Natural killer cell (primary cell): Measurements from ENCODE around the gene KLK1. TPM values are rescaled to one million over a fixed set of nuclear protein-coding genes. Genes with fewer than 3 reads are reported as not detected.

Source experiments
- ATAC-seq, 3 donors: fragments of 150-1000 bp in 2 of 3; fragments of 200-7000 bp in 1 of 3; cut with Tn5 transposase; 1 replicate in 1 of 3; 2 replicates in 2 of 3; pipeline ENCODE4 v1.10.0; 2021; ENCODE audit warnings: mild to moderate bottlenecking in 2 of 3, moderate library complexity in 2 of 3
- DNase-seq, 2 donors: peaks; one replicate each; pipeline versions ENCODE4 v3.0.0 to v3.0.0-alpha.2; 2013 to 2021; ENCODE audit warnings: mixed read lengths in 1 of 2
- H3K27ac ChIP-seq: one replicate; pipeline ENCODE4 v1.5.1; 2013; ENCODE audit warnings: mild to moderate bottlenecking, low read length
- H3K27me3 ChIP-seq: one replicate; pipeline ENCODE4 v1.6.1; 2013; ENCODE audit warnings: low read length; ENCODE audit not compliant: control insufficient read depth, insufficient read depth
- H3K36me3 ChIP-seq: one replicate; pipeline ENCODE4 v1.6.1; 2013; ENCODE audit warnings: low read length; ENCODE audit not compliant: control insufficient read depth, insufficient read depth
- H3K4me1 ChIP-seq: one replicate; pipeline ENCODE4 v1.6.1; 2013; ENCODE audit warnings: low read length; ENCODE audit not compliant: control insufficient read depth, insufficient read depth
- H3K4me3 ChIP-seq: one replicate; pipeline ENCODE4 v1.5.1; 2013; ENCODE audit warnings: low read length
- H3K9me3 ChIP-seq: one replicate; pipeline ENCODE4 v1.6.1; 2013; ENCODE audit warnings: low read length; ENCODE audit not compliant: control insufficient read depth, insufficient read depth
- H3K27ac Mint-ChIP-seq, 2 donors: one replicate each; pipeline ENCODE4 v1.8.0; 2022; ENCODE audit warnings: mild to moderate bottlenecking in 2 of 2, mixed read lengths in 2 of 2, moderate library complexity in 1 of 2
- H3K27me3 Mint-ChIP-seq, 2 donors: one replicate each; pipeline ENCODE4 v1.8.0; 2022; ENCODE audit warnings: low read depth in 2 of 2, mixed read lengths in 2 of 2
- H3K36me3 Mint-ChIP-seq: one replicate; pipeline ENCODE4 v1.8.0; 2022; ENCODE audit warnings: mixed read lengths
- H3K4me1 Mint-ChIP-seq, 2 donors: one replicate each; pipeline ENCODE4 v1.8.0; 2022; ENCODE audit warnings: mixed read lengths in 2 of 2
- H3K4me3 Mint-ChIP-seq: one replicate; pipeline ENCODE4 v1.8.0; 2022; ENCODE audit warnings: mild to moderate bottlenecking, moderate library complexity, mixed read lengths
- H3K9me3 Mint-ChIP-seq, 2 donors: one replicate each; pipeline ENCODE4 v1.8.0; 2022; ENCODE audit warnings: mixed read lengths in 2 of 2
- CTCF ChIP-seq: fragments of 200-600 bp; IDR thresholded peaks from one replicate; pipeline ENCODE4 v1.8.0; 2022; ENCODE audit warnings: antibody characterized with exemption
- WGBS: methylation state at CpG from one replicate; pipeline ENCODE4 v1.1.7; 2013; ENCODE audit warnings: missing lambda C conversion rate; ENCODE audit not compliant: insufficient coverage; 5-methylcytosine and 5-hydroxymethylcytosine counted together
- intact Hi-C: fragments of 100-400 bp; cut with micrococcal nuclease; formaldehyde crosslinking; loops from one replicate; pipeline ENCODE4 v1.14.2; 2022
- total RNA-seq, 4 donors: library from RNA; stranded (reverse); fragments of 120-200 nt in 1 of 4; gene quantifications; one replicate each; pipeline versions ENCODE4 v1.2.3 to v1.2.4, GENCODE V29; 2013 to 2022

Gene KLK1
- not detected for total RNA-seq
- total RNA-seq (2013): 0.81 TPM

GRCh38 chr19:50823389-50824042 lies at the start of gene KLK1:
Gene KLK1, minus strand, starts transcription at chr19:50823787. Its CDS starts 39 bp downstream, at chr19:50823748.
- WGBS: 82% methylated on average over 12 of the region's 14 CpGs
- Histone ChIP-seq H3K4me1 (peaks cover 8% of the 10 kb centered on the region), H3K36me3 (no peaks in the 10 kb centered on the region), H3K27ac (no peak within 1 kb of the TSS), H3K9me3 (no peaks in the 10 kb centered on the region), H3K27me3 (peaks cover 5% of the 10 kb centered on the region), H3K4me3 (no peak within 1 kb of the TSS)
- DNase-seq: no peak
- intact Hi-C loops: no loop called here
- no peaks in the 10 kb centered on the region for H3K36me3 Mint-ChIP-seq
- peaks cover 6 to 14% of the 10 kb centered on the region in 2 donors for H3K4me1 Mint-ChIP-seq
- H3K9me3 Mint-ChIP-seq: no peaks in the 10 kb centered on the region
- ATAC-seq: no peak
- H3K27me3 Mint-ChIP-seq: peaks cover 50 to 51% of the 10 kb centered on the region in 2 donors
- no peak within 1 kb of the TSS for H3K27ac Mint-ChIP-seq
- TF ChIP-seq CTCF: no peak
- no peak within 1 kb of the TSS for H3K4me3 Mint-ChIP-seq

GRCh38 chr19:50873056-50873455 lies 49.5 kb upstream of the KLK1 start, which contains the start of gene KLK2:
Gene KLK2, plus strand, starts transcription at chr19:50873439. Its CDS starts 35 bp downstream, at chr19:50873474.
- Mint-ChIP-seq H3K27ac (no peak within 1 kb of the TSS), H3K9me3 (no peaks in the 10 kb centered on the region), H3K4me3 (no peak within 1 kb of the TSS), H3K36me3 (no peaks in the 10 kb centered on the region), H3K4me1 (no peaks in the 10 kb centered on the region), H3K27me3 (peaks cover 15 to 34% of the 10 kb centered on the region in 2 donors)
- DNase-seq: no peak
- intact Hi-C loops: no loop called here
- no peak for ATAC-seq
- Histone ChIP-seq H3K27me3 (peaks cover 2% of the 10 kb centered on the region), H3K4me3 (no peak within 1 kb of the TSS), H3K27ac (no peak within 1 kb of the TSS), H3K36me3 (no peaks in the 10 kb centered on the region), H3K9me3 (no peaks in the 10 kb centered on the region), H3K4me1 (no peaks in the 10 kb centered on the region)
- no peak for TF ChIP-seq CTCF
- WGBS: 100% methylated on average over 1 of the region's 3 CpGs

DNA sequence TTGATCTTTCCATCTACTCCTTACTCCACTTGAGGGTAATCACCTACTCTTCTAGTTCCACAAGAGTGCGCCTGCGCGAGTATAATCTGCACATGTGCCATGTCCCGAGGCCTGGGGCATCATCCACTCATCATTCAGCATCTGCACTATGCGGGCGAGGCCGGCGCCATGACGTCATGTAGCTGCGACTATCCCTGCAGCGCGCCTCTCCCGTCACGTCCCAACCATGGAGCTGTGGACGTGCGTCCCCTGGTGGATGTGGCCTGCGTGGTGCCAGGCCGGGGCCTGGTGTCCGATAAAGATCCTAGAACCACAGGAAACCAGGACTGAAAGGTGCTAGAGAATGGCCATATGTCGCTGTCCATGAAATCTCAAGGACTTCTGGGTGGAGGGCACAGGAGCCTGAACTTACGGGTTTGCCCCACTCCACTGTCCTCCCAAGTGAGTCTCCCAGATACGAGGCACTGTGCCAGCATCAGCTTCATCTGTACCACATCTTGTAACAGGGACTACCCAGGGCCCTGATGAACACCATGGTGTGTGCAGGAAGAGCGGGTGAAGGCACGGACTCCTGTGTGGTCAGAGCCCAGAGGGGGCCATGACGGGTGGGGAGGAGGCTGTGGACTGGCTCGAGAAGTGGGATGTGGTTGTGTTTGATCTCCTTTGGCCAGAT lies 47.0 kb upstream of the KLK1 start:
- H3K27me3 ChIP-seq: no peaks in the 10 kb centered on the region
- 66% methylated on average over 25 of the region's 26 CpGs for WGBS
- H3K27me3 Mint-ChIP-seq: peaks cover 17 to 54% of the 10 kb centered on the region in 2 donors
- no peak overlapping the region for H3K4me3 ChIP-seq
- no peak for TF ChIP-seq CTCF
- ATAC-seq (no peak), DNase-seq (no peak)
- no peaks in the 10 kb centered on the region for H3K9me3 ChIP-seq
- H3K4me3 Mint-ChIP-seq: no peak overlapping the region
- H3K4me1 ChIP-seq: no peaks in the 10 kb centered on the region
- H3K36me3 Mint-ChIP-seq: no peaks in the 10 kb centered on the region
- intact Hi-C loops: no loop called here
- no peaks in the 10 kb centered on the region for H3K9me3 Mint-ChIP-seq
- H3K27ac ChIP-seq: no peak overlapping the region
- no peaks in the 10 kb centered on the region for H3K4me1 Mint-ChIP-seq
- no peak overlapping the region for H3K27ac Mint-ChIP-seq
- H3K36me3 ChIP-seq: no peaks in the 10 kb centered on the region
